ENCODE data around the gene WDR87.

WDR87 gene

GRCh38 chr19:37905946-37906868 is at the start of gene WDR87:
TSS of gene WDR87 (minus strand) at chr19:37906594. CDS start at chr19:37898239, 8,355 bp downstream.
- DNase-seq = no peak

- no peak for DNase-seq
These were observed 49.6 kb upstream of the WDR87 start for GRCh38 chr19:37955986-37956385.

GRCh38 chr19:37954421-37954874 is 48.1 kb upstream of the WDR87 start:
- no peak for DNase-seq

DNA sequence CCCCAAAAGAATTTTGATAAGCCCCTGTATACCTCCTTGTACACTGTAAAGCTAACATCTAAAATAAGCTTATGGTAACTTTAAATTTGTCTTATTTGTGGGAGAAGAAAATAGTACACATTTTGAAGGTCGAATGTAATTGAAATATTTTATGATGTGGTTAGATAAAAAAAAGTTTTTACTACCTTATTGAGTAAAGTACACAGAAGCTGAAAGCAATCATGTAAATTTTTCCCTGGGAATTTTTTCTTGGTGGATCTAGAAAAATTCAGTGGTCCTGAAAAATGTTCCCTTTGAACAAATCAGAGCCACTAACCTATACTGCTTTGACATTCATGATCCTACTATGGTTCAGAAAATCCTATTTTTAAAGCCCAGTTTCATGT is 47.5 kb upstream of the WDR87 start:
- DNase-seq = no peak

DNA sequence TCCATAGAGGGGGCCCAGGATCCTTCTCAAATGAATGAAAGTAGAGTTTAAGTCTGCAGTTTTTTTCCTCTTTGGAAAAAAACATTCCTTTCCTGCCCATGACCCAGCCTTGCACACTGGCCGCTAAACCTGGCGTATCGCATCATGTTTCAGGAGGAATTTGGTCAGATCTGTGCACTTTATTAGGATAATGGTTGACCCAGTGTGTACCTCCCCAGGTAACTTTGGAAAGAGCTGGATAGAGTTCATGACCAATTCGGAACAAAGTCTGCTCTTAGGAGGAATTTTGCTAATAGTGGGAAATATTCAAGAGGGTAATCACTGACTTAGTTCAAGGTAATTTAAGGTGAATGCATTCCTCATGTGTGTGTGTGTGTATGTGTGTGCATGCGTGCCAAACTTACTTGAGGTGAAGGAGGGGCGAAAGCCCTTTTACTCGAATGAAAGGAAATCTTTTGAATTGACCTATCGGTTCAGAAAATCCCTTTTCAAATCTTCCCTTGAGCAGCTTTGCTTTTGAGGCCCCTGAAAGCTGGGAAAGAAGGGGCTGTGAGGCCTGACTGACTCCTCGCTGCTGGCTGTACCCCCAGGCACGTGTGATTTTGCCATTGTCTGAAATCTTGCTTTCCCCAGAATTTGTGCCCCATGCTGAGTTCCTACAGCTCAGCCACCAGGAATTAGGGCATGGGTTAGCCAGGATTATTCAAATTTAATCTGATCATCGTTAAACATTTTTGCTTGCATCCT is 47.0 kb upstream of the WDR87 start:
- DNase-seq = peak; percentile 47

GRCh38 chr19:37951816-37952210 is 45.4 kb upstream of the WDR87 start:
- DNase-seq = no peak

GRCh38 chr19:37950471-37951175 is 44.2 kb upstream of the WDR87 start:
- DNase-seq = no peak

DNA sequence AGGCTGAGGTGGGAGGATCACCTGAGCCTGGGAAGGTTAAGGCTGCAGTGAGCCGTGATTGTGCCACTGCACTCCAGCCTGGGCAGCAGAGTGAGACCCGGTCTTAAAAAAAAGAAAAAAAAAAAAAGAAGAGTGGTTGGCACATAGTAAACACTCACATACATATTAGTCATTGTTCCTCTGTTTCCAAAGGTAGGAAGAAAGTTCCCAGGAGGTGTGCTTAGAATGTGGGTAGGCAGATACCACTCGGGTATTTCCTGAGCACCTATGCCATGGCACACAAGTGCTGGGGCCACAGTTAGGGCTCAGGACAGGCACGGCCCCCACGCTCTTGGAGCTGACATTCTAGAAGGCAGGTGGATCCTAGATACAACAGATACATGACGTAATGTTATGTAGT is 42.0 kb upstream of the WDR87 start:
- DNase-seq = no peak

- no peak for DNase-seq
These were observed 41.4 kb upstream of the WDR87 start for GRCh38 chr19:37947778-37948177.

GRCh38 chr19:37946132-37946531 is 39.7 kb upstream of the WDR87 start:
- DNase-seq = no peak

DNA sequence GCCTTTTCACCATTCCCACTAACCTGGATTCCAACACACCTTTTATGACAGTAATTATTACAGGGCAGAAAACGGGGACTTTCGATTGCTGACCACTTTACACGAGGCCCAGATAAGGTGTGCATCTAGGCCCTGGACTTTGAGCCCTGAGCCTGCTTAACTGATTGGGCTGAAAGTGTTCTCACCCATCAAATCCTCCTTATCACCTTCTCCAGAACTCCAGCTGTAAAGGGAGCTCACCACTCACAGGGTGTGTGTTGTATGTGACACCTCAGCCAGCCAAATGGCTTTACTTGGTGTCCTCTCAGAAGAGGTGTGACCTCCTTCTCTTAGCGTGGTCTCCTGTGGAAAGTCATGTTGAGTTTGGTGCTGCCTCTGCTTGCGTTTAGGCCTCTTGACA is 37.1 kb upstream of the WDR87 start:
- no peak for DNase-seq

GRCh38 chr19:37942516-37942902 is 36.1 kb upstream of the WDR87 start:
- no peak for DNase-seq

GRCh38 chr19:37941782-37942515 is 35.6 kb upstream of the WDR87 start:
- no peak for DNase-seq

GRCh38 chr19:37938353-37938752 is 32.0 kb upstream of the WDR87 start:
- no peak for DNase-seq

DNA sequence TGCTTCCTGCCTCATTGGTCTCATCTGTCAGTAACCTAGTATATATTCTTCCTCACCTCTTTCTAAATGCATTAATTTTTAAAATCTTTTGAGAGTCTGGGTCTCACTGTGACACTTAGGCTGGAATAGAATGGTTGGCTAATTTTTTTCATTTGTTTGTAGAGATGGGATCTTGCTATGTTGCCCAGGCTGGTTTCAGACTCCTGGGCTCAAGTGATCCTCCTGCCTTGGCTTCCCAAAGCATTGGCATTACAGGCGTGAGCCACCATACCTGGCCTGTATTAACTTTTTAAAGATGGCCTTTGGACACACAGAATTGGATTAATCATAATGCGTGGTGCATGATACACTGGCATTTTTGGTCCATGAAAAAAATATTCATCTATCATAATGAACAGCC is 30.5 kb upstream of the WDR87 start:
- no peak for DNase-seq

- no peak for DNase-seq
These were observed 29.8 kb upstream of the WDR87 start for GRCh38 chr19:37936166-37936565.

DNA sequence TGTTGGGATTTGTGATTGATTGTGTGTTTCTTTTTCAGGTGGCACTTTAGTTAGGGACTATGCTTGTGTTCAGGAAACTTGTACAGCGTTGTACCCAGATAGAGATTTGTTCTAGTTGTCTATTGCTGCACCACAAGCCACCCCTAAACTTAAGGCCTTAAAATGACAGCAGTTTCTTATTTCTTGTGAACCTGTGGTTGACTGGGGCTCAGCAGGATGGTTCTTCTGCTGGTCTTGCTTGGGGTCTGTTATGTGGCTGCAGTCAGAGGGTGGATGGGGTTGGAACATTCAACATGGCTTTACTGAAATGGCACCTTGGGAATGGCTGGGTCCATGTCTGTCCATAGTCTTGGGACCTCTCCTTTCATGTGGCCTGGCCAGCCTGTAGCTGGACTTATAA is 28.9 kb upstream of the WDR87 start:
- no peak for DNase-seq

GRCh38 chr19:37933937-37934358 is 27.6 kb upstream of the WDR87 start:
- DNase-seq = no peak

DNA sequence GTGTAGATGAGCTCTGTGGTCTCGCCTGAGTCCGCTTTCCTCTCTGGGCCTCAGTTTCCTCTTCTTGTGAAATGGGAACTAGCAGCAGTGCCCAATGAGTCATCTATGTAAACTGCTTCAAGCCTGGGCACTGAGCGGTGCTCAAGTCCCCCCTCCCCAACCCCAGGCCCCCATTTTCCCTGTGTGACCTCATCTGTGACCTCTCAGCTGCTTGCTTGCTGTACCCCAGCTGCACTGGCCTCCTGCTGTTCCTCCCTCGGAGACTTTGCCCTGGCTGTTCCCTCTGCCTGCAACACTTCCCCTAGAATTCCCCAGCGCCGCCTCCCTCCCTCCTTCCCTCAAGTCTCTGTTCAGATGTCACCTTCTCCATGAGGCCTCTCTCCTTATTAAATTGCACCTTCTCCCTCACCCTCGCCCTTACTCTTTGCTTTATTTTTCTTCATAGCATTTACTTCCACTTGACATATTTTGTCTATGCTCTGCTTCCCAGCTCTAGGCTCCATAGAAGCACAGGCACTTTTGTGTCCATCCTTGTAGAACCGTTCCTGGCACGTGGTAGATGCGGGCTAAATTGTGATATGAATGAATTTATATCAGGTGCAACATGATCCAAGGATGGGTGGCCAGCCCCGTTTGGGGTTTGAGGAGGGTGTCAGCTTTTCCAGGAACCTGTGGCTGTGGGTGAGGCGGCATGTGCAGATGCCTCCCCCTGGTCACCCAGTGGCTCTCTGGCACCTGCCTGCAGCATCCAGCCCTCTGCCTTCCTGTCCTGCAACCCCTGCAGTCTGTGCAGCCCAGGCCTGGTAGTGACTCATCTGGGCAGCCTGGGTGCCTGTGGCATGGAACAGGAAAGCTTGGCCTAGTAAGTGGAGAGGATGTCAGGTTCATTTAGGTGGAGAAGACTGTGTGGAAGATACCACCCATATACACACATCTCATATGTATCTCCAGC is 26.9 kb upstream of the WDR87 start:
- DNase-seq = peak; percentile 68

DNA sequence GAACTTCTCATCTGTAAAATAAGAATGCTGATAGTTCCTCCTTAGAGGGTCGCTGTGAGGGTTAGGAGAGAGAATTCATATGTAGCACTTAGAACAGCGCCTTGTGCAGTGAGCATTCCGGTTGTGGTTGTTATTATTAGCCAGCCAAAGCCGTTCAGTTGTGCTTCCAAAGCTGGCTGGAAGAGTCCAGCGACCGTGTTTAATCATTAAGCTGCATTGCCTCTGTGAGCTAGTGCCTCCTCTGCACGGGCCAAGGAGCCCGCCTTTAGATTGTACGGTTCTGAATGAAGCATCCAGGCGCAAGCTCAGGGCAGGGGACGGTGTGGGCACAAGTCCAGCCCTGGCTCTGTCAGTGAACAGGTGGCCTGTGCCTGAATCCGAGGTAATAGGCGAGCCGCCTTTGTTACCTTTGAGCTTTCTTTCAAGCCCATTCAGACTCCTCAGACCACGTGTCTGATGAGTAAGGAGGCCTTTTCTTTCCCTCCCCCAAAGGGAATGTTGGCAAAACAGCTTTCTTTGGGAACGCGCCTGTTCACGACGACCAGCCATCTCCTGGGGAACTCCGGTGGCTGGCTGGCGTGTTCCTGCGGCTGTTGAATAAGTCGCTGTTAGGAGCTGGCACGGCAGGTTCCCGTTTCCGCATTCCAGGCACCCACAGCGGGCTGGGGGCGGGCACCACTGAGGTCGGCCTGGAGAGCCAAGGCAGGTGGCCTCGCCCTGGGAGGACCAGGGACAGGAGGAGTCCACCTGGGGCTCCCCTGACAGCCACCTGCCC is 25.7 kb upstream of the WDR87 start:
- DNase-seq = peak; percentile 20

- peak; percentile 49 for DNase-seq
These were observed 24.0 kb upstream of the WDR87 start for GRCh38 chr19:37930416-37930815.

All from EL (cell line).